GM19099 (cell line): ENCODE measurements around the gene RNH1.
A peak's percentile ranks its signal among the peaks of the same experiment; 100 is the strongest.

Experiments used
- POLR2A ChIP-seq: IDR thresholded peaks from 3 replicates; pipeline ENCODE4 v1.6.1; 2011; ENCODE audit warnings: low read depth; ENCODE audit not compliant: insufficient read length; ENCODE audit errors: extremely low read depth

RNH1 gene

DNA sequence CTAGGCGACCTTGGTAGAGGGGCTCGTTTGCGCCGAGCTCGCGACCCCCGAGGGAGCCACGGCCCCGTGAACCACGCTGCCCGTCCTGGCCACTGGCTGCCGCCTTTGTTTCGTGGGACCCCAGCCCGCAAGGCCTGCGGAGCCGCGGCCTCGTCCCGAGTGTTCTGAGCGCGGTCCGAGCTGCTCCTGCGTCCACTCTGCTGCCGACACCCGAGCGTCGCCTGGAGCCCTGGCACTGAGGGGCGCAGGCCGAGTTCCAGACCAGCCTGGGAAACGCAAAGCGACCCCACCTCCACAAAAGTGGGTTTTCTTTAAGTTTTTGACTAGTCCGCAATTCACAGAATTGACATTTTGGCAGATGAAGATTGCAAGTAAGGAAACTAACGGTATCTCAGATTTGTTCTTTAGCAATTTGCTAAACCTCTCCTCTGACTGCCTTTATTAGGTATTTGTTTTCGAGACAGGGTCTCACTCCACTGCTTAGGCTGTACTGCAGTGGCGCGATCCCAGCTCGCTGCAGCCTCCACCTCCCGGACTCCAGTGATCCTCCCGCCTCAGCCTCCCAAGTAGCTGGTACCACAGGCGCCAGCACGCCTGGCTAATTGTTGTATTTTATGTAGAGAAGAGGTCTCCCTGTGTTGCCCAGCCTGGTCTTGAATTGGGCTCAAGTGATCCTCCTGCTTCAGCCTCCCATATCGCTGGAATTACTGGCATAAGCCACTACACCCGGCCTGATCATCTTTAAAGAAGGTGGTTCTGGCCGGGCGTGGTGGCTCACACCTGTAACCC is 879 bp upstream of the RNH1 start:
- no peak for TF ChIP-seq POLR2A

DNA sequence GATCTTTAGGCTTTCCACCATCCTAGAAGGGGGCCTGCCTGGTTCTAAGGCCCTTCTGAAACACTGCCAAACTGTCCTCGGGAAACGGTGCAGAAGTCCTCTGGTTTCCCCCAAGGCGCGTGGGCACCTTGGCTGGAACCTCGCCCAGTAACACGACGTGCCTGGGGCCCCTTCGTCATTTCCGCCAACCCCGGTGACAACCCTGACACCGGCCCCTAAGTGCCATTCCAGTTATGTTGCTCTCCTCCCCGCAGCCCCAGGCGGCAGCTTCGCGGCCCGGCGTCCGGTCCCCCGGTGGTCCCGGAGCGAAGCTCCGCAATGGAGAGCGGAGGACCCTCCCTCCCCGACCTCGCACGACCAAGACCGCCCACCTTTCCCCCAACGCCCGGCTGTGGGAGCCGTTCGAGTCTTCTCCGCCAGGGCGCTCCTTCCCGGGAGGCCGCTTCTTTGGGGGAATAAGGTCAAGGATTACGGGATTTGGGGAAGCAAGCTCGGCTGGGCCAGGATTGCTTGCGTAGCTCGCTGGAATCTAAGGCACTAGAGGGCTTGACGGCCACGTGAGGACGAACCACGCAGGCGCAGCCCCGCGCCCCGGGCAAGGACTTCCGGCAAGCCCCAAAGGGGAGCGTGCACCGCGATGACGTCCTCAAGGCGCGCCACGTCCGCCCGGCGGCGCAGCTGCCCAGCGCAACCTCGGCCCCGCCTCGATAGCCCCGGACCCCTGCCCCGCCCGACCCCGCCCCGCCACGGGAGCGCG is 626 bp downstream of the RNH1 start:
- peak; percentile 76 for TF ChIP-seq POLR2A

DNA sequence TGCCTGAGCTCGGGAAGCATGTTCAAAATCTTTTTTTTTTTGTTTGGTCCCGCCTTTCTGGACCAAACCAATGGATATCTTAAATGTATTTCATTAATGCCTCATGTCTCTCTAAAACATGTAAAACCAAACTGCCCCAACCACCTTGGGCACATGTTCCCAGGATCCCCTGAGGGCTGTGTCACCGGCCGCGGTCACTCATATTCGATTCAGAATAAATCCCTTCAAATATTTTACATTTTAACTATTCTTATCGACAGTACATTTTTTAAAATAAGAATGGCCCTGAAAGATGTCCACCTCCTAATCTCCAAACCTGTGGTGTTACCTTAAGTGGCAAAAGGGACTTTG is 2.1 kb downstream of the RNH1 start:
- TF ChIP-seq POLR2A: no peak

DNA sequence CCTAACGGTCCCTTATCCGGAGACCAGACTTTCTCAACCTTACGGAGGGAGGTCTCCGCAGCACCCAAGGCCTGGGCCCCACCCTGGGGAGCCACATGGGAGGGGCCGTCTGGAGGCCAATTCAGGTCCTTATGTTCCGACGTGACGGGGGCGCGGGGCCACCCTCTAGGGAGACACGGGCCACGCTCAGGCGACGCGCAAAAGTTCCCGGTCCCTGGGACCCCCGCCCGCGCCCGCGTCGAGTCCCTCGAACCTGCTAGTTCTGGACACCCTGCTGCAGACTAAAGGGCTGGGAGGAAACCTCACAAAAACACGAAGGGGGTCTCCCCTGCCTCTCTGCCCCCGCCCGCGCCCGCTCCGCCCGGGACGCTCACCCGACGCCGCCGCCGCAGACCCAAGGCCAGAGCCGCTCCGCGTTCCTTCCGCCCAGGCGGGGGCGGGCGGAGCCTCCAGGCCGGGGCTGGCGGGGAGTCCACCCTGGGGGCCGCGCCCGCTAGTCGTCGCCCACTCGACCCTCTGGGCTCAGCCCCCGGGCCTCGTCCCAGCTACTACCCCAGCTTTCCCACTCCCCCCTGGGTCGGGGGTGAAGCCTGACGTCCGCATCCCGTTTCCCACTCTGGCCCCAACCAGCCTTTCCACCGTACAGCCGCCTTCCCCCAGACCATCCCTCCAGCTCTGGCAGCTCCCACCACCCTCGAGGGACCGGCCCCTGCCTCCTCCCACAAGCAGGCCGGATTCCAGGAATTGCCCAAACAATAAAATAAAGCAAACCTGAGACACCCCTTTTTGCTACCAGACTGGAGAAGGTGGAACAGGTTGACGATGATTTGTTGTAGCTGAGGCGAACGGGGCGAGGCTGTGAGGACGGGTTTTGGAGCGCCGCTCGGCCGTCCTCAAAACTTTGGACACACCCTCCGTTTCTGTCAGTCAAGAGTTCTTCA is 2.7 kb downstream of the RNH1 start:
- TF ChIP-seq POLR2A: peak; percentile 29

DNA sequence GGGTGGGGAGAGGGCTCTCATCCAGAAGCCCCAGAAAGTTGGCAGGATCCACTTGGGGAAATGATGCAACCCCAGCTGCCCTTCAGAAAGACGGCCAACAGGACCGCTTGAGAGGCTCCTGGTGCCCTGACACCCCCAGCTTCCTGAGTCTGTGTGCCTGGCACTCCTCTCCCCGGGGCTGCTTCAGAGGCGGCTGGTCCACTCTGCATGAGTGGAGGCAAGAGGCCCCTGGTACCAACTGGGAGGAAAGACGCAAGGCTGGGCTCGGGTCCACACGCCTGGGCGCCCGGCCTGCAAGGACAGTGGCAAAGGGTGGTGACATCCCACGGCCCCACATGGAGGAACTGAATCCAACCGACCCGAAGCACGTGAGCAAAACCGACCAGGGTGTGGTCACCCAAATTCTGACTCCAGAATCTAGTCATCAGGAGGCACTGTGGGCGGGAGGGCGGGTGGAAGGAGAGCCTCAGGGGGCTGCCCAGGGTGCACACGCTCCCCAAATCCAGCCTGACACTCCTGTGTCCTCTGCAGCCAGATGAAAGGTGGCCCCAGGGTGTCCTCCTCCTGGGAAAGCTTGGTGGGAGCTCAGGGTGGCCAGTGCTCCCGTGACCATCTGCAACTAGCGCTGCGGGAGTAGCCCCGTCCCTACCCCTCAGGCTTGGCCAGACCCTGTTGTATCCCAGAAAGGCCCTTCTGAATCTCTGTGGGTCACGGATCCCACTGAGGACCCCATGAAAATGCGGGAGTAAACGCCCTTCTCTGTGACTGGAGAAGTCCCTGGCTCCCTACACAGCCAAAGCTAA is 3.7 kb downstream of the RNH1 start:
- no peak for TF ChIP-seq POLR2A

DNA sequence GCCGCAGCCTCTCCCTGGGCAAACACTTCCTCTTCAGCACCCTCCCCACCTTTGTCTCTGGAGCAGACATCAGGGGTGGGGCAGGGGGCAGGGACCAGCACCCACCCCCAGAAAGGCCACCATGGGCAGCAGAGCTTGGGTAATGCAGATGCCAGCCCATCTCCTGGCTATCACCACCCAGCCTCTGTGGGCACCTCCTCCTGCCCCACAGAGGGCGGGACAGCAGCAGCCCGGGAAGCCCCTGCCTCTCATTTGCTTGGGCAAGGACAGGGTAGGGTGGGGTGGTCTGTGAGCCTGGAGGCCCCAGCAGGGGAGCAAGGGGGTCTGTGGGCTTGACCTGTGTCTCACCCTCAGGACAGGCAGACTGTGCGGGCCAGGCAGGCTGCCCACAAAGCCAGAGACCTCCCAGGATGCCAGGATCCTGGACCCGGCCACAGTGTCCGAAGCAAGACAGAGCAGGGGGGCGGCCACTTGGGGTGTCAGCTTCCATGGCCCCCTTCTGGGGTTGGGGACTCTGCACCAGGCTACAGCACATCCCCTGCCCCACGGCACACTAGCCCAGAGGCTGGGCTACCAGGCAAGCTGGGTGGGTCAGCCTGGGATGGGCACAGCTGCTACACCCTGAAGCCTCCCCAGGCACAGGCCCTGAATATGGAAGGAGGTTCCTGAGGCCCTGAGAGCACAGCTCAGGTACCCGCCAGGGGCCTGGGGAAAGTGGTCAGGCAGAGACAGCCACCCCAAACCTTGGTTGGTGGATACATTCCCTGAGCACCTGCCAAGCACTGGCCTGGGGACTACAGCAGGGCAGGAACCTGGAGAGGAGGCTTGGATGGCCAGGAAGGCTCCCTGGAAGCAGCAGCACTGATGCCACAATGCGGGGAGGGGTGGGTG is 4.5 kb downstream of the RNH1 start:
- no peak for TF ChIP-seq POLR2A

DNA sequence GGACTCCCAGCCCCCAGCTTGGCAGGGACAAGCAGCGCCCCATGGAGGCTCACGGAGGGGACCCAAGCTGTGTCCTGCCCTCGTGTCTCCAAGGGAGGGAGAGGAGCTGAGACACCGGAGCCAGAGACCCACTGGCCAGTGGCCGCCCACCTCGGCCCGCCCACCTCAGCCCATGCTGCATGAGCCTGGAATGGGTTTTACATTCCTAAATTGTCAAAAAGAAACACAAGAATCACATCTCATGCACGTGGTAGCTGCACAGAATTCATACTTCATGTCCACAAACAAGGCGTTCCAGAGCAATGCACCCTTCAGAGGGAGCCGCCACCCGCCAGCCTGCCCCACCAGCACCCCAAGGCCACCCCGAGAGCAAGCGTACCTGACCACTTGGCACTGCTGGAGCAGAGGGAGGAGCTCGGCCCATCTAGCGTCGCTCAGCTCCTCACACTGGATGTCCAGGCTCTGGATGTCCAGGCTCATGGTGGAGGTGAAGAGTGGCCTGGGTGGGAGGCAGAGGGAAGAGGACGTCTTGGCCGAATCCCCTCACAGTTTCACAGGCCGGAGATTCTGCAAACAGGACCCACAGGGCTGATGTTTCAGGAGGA is 5.3 kb downstream of the RNH1 start:
- TF ChIP-seq POLR2A: no peak

DNA sequence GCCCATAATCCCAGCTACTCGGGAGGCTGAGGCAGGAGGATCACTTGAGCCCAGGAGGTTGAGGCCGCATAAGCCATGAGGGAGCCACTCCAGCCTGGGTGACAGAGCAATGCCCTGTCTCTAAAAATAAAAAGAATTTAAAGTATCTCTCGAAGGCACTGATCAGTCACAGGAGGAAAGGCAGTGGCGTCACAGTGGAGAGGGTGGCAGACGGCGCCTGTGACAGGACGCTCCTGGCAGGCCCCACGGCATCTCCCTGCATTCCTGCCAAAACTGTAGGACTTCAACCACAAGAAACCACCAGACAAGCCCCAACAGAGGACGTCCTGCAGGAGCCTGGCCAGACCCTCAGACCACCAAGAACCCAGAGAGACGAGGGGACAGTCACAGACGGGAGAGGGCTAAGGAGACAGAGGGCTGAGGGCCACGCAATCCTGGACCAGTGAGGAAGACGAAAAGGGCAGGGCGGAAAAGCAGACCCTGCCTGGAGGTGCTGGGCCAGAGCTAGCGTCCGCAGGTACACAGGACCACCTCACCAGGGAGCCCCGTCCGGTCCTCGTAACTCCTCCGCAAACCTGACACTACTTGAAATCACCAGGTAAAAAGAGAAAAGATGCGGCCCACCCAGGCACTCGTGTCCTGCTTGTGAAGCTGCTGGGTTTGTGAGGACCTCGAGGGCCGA is 5.9 kb downstream of the RNH1 start:
- TF ChIP-seq POLR2A: no peak

DNA sequence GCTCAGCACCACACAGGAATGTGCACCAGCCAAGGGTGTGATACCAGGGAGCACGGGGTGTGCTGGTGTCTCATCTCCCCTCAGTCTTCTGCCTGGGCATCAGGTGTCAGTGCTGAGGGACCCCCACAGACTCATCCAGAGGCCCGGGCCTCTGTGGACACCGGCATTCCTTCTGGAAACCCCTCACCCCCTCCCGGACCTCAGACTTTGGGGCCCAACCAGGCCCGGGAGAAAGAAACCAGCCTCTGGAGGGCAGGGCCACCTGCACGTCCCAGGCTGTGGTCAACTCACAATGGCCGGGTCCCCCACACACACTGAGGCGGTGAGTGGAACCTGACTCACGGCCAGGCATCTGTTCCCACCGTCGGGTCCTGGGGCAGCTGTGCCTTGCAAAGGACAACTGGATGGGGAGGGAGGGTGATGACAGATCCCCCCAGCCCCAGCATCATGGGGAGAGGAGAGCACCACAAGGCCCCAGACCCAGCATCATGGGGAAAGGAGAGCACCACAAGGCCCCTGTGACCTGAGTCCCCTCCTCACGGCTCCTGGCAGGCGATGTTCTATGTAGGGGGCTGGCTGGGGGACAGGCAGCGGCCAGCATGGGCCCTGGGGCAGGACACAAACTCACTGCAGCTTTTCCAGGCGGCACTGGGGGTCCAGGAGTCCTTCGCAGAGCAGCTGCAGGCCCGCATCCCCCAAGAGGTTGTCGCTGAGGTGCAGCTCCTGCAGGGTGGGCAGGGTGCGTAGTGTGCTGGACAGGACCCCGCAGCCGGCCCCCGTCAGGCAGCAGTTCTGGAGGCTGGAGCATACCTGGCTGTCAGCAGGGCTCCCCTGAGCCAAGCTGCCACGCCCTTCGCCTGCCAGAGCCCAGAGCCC is 7.6 kb downstream of the RNH1 start:
- TF ChIP-seq POLR2A: no peak

DNA sequence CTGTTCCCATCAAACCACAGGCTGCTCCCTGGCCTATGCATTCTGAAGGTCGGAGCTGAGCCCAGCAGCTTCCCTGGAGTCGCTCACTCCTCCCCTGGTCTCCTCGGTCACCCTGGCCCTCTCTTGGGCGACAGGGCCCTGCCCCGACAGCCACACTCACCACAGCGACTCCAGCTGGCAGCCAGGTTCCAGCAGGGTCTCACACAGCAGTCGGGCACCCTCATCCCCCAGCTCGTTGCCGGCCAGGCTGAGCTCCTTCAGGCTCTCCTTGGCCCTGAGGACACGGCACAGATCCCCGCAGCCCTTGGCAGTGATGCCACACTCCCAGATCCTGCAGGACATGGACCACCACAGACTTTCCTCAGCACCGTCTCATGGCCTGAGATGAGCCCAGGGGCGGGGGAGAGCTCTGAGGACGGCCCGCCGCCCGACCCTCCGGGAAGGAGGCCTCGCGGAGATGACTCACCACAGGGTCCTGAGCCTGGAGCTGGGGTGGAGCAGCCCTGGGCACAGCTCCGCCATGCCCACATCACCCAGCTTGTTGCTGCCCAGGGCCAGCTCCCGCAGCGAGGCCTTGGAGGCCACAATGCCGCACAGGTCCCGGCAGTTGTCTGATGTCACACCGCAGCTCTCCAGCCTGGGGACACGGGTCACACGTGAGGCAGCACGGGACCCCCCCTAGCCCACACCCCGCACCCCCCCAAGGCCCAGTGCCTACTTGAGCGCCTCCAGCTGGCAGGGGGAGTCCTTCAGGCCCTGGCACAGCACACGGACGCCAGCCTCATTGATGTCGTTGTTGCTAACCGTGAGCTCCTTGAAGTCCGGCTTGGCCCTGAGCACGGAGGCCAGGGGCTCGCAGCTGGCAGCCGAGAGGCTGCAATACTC is 8.5 kb downstream of the RNH1 start:
- TF ChIP-seq POLR2A: no peak
